Endodermal cell (in vitro differentiated cells): Measurements from ENCODE around the gene RBMS2. TPM values are rescaled to one million over a fixed set of nuclear protein-coding genes. Genes with fewer than 3 reads are reported as not detected.

ENCODE experiments used
- DNase-seq: peaks from one replicate; pipeline ENCODE4 v3.0.0-alpha.2; 2017
- H3K27ac ChIP-seq: 2 replicates; pipeline ENCODE4 v1.5.1; 2013; ENCODE audit warnings: mild to moderate bottlenecking, low read depth, low read length, moderate library complexity
- H3K27me3 ChIP-seq: 2 replicates; pipeline ENCODE4 v1.6.1; 2013; ENCODE audit warnings: mild to moderate bottlenecking, low read length, moderate library complexity; ENCODE audit not compliant: insufficient read depth, control insufficient read depth, poor library complexity, severe bottlenecking
- H3K36me3 ChIP-seq: 2 replicates; pipeline ENCODE4 v1.7.0; 2013; ENCODE audit warnings: mild to moderate bottlenecking, low read length, moderate library complexity; ENCODE audit not compliant: control insufficient read depth, insufficient read depth
- H3K4me1 ChIP-seq: one replicate; pipeline ENCODE4 v1.7.0; 2013; ENCODE audit warnings: low read length; ENCODE audit not compliant: control insufficient read depth, insufficient read depth
- H3K4me3 ChIP-seq: 2 replicates; pipeline ENCODE4 v1.5.1; 2013; ENCODE audit warnings: mild to moderate bottlenecking, low read length, moderate library complexity
- H3K9ac ChIP-seq: 2 replicates; pipeline ENCODE4 v1.6.1; 2013; ENCODE audit warnings: mild to moderate bottlenecking, low read length, moderate library complexity; ENCODE audit not compliant: poor library complexity, severe bottlenecking; ENCODE audit errors: extremely low read depth
- H3K9me3 ChIP-seq: 2 replicates; pipeline ENCODE4 v1.6.1; 2013; ENCODE audit warnings: mild to moderate bottlenecking, low read length, moderate library complexity; ENCODE audit not compliant: control insufficient read depth
- H3K27ac Mint-ChIP-seq: 2 replicates; pipeline ENCODE4 v1.8.0; 2020; ENCODE audit warnings: mixed read lengths
- H3K27me3 Mint-ChIP-seq: 2 replicates; pipeline ENCODE4 v1.8.0; 2021; ENCODE audit warnings: mild to moderate bottlenecking, mixed read lengths; ENCODE audit not compliant: insufficient read depth
- H3K36me3 Mint-ChIP-seq: 2 replicates; pipeline ENCODE4 v1.8.0; 2020; ENCODE audit warnings: low read depth, mixed read lengths
- H3K4me1 Mint-ChIP-seq: 2 replicates; pipeline ENCODE4 v1.8.0; 2020; ENCODE audit warnings: mixed read lengths
- H3K4me3 Mint-ChIP-seq: 2 replicates; pipeline ENCODE4 v1.8.0; 2020; ENCODE audit warnings: mild to moderate bottlenecking, moderate library complexity, mixed read lengths
- H3K9me3 Mint-ChIP-seq: 2 replicates; pipeline ENCODE4 v1.8.0; 2020; ENCODE audit warnings: mild to moderate bottlenecking, mixed read lengths
- CTCF ChIP-seq: fragments of 200-600 bp; sonication (generic); conservative IDR thresholded peaks from 2 replicates; pipeline ENCODE4 v1.5.0; 2021; ENCODE audit warnings: antibody characterized with exemption, mild to moderate bottlenecking
- WGBS, 2 experiments: methylation state at CpG; one replicate each; pipeline versions ENCODE4 v1.1.5 to v1.1.7; 2013; ENCODE audit warnings: missing lambda C conversion rate in 2 of 2, mixed read lengths in 1 of 2; ENCODE audit not compliant: insufficient coverage in 1 of 2, insufficient read length in 1 of 2; 5-methylcytosine and 5-hydroxymethylcytosine counted together
- long read RNA-seq, 4 experiments: library from polyadenylated mRNA in 2 of 4; library from RNA in 1 of 4; library from capped mRNA in 1 of 4; stranded (forward) in 3 of 4; unstranded in 1 of 4; transcript quantifications; one replicate each; pipeline ENCODE4 v2.0.0, GENCODE V29; 2020 to 2021; ENCODE audit warnings: inconsistent platforms in 1 of 4
- polyA plus RNA-seq, 2 experiments: library from polyadenylated mRNA; stranded (reverse); fragments of 50-300 nt; gene quantifications; one replicate each; pipeline ENCODE4 v1.2.3, GENCODE V29; 2013
- total RNA-seq, 2 donors: library from RNA; stranded (reverse); fragmentation: NEBNext Ultra II Directional in 1 of 2; extraction: Animal tissue kit (Norgen Biotek cat#: 25700) in 1 of 2; gene quantifications; 2 replicates in 1 of 2; 3 replicates in 1 of 2; pipeline ENCODE4 v1.2.1, GENCODE V29; 2021

RBMS2 gene, protein sequence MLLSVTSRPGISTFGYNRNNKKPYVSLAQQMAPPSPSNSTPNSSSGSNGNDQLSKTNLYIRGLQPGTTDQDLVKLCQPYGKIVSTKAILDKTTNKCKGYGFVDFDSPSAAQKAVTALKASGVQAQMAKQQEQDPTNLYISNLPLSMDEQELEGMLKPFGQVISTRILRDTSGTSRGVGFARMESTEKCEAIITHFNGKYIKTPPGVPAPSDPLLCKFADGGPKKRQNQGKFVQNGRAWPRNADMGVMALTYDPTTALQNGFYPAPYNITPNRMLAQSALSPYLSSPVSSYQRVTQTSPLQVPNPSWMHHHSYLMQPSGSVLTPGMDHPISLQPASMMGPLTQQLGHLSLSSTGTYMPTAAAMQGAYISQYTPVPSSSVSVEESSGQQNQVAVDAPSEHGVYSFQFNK
- total RNA-seq, result 10 to 100 TPM; 26.3 to 33.8 TPM
- 15.0 TPM for polyA plus RNA-seq (2013, experiment 1 of 2)
- 15.2 TPM for polyA plus RNA-seq (2013, experiment 2 of 2)
- long read RNA-seq, experiment 1, partial matches to known transcripts, result 0 of 4 reads
- long read RNA-seq, experiment 1, other reads (novel, unspliced or antisense), result 4 of 4 reads
- long read RNA-seq, experiment 2, full-length matches to known transcripts, result 3 of 25 reads
- long read RNA-seq, experiment 2, partial matches to known transcripts, result 4 of 25 reads
- long read RNA-seq, experiment 2, other reads (novel, unspliced or antisense), result 18 of 25 reads
- long read RNA-seq, experiment 3, full-length matches to known transcripts, result 9 of 27 reads
- long read RNA-seq, experiment 3, partial matches to known transcripts, result 0 of 27 reads
- long read RNA-seq, experiment 3, other reads (novel, unspliced or antisense), result 18 of 27 reads
- long read RNA-seq, experiment 4, full-length matches to known transcripts, result 4 of 8 reads
- long read RNA-seq, experiment 4, partial matches to known transcripts, result 1 of 8 reads
- long read RNA-seq, experiment 4, other reads (novel, unspliced or antisense), result 3 of 8 reads

GRCh38 chr12:56521590-56522371 lies at the start of gene RBMS2:
Gene RBMS2 (plus strand): TSS chr12:56521820. CDS start chr12:56522024, 204 bp downstream.
- peak; percentile 93 for DNase-seq
- H3K9ac ChIP-seq, result peak within 1 kb of the TSS; percentile 79
- peaks cover 26% of the 10 kb centered on the region for H3K4me1 Mint-ChIP-seq
- H3K36me3 ChIP-seq, result no peaks in the 10 kb centered on the region
- no peaks in the 10 kb centered on the region for H3K9me3 ChIP-seq
- peak within 1 kb of the TSS; percentile 91 for H3K4me3 ChIP-seq
- WGBS, 2 experiments, result 0 to 1% methylated on average over 6 to 15 of the region's 15 CpGs
- no peak for TF ChIP-seq CTCF
- H3K27me3 Mint-ChIP-seq, result no peaks in the 10 kb centered on the region
- peak within 1 kb of the TSS; percentile 97 for H3K27ac Mint-ChIP-seq
- H3K9me3 Mint-ChIP-seq, result no peaks in the 10 kb centered on the region
- no peaks in the 10 kb centered on the region for H3K4me1 ChIP-seq
- no peaks in the 10 kb centered on the region for H3K36me3 Mint-ChIP-seq
- H3K4me3 Mint-ChIP-seq, result peak within 1 kb of the TSS; percentile 77
- no peak within 1 kb of the TSS for H3K27ac ChIP-seq
- H3K27me3 ChIP-seq, result no peaks in the 10 kb centered on the region

- Mint-ChIP-seq H3K4me3 (no peak overlapping the region), H3K27me3 (peaks cover 1% of the 10 kb centered on the region), H3K4me1 (peaks cover 14% of the 10 kb centered on the region), H3K36me3 (peaks cover 9% of the 10 kb centered on the region), H3K27ac (no peak overlapping the region), H3K9me3 (no peaks in the 10 kb centered on the region)
- TF ChIP-seq CTCF, result no peak
- no peak overlapping the region for H3K27ac ChIP-seq
- no peak overlapping the region for H3K4me3 ChIP-seq
- peaks cover 7% of the 10 kb centered on the region for H3K36me3 ChIP-seq
- 91 to 95% methylated on average over 1 to 9 of the region's 9 CpGs for WGBS, 2 experiments
- no peak for DNase-seq
- H3K4me1 ChIP-seq, result peaks cover 4% of the 10 kb centered on the region
- no peaks in the 10 kb centered on the region for H3K27me3 ChIP-seq
- H3K9me3 ChIP-seq, result no peaks in the 10 kb centered on the region
- H3K9ac ChIP-seq, result no peak overlapping the region
Observed at GRCh38 chr12:56474389-56474788, 47.2 kb upstream of the RBMS2 start.

DNA sequence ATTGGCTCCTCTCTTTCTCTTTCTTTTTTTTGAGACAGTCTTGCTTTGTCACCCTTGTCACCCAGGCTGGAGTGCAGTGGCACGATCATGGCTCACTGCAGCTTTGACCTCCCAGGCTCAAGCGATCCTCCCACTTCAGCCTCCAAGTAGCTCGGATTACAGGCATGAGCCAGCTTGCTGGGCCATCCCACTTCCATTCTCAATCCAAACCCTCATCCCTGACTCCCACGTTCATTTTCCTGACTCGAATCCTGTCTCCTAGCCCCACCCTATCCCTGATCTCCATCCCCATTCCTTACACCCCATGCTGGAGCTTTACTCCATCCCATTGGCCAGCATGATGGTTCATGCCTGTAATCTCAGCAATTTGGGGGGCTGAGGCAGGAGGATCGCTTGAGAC lies 45.5 kb upstream of the RBMS2 start:
- Mint-ChIP-seq H3K4me3 (no peak overlapping the region), H3K27ac (no peak overlapping the region), H3K36me3 (peaks cover 3% of the 10 kb centered on the region), H3K4me1 (peaks cover 8% of the 10 kb centered on the region), H3K9me3 (no peaks in the 10 kb centered on the region), H3K27me3 (peaks cover 1% of the 10 kb centered on the region)
- no peak for DNase-seq
- Histone ChIP-seq H3K27ac (no peak overlapping the region), H3K9me3 (no peaks in the 10 kb centered on the region), H3K4me3 (no peak overlapping the region), H3K27me3 (no peaks in the 10 kb centered on the region), H3K9ac (no peak overlapping the region), H3K36me3 (no peaks in the 10 kb centered on the region), H3K4me1 (peaks cover 4% of the 10 kb centered on the region)
- no peak for TF ChIP-seq CTCF
- 88 to 90% methylated on average over 5 to 6 of the region's 6 CpGs for WGBS, 2 experiments
